Liver (tissue), 3 donors: Measurements from ENCODE around the gene C2CD4D.

Experiments used
- CTCF ChIP-seq: fragments of 150-350 bp; IDR thresholded peaks from 2 replicates; pipeline ENCODE4 v1.5.1; 2017; ENCODE audit warnings: improper control_type of control experiment, low read depth, low read length; ENCODE audit not compliant: missing input control
- EGR1 ChIP-seq, 2 donors: IDR thresholded peaks; 2 replicates each; pipeline ENCODE4 v1.6.1; 2016 to 2018; ENCODE audit warnings: antibody characterized with exemption in 2 of 2, low read depth in 2 of 2
- GABPA ChIP-seq, 2 donors: IDR thresholded peaks in 1 of 2; conservative IDR thresholded peaks in 1 of 2; 2 replicates each; pipeline ENCODE4 v1.6.1; 2016; ENCODE audit warnings: antibody characterized with exemption in 2 of 2, mild to moderate bottlenecking in 1 of 2, moderate library complexity in 1 of 2
- JUND ChIP-seq, 2 donors: IDR thresholded peaks; 2 replicates each; pipeline ENCODE4 v1.6.1; 2016; ENCODE audit warnings: antibody characterized with exemption in 2 of 2
- NR2F2 ChIP-seq: IDR thresholded peaks from 2 replicates; pipeline ENCODE4 v1.6.1; 2016; ENCODE audit warnings: antibody characterized with exemption
- RXRA ChIP-seq, 2 donors: IDR thresholded peaks; 2 replicates each; pipeline ENCODE4 v1.6.1; 2017 to 2018; ENCODE audit warnings: antibody characterized with exemption in 2 of 2, mild to moderate bottlenecking in 1 of 2
- TAF1 ChIP-seq: conservative IDR thresholded peaks from 2 replicates; pipeline ENCODE4 v1.6.1; 2016; ENCODE audit warnings: antibody characterized with exemption, mild to moderate bottlenecking
- donor health status: healthy.
- donor health status: healthy.

- no peak for TF ChIP-seq CTCF
- no peak for TF ChIP-seq NR2F2
- TF ChIP-seq JUND (IDR thresholded peaks at IDR 0.05): no peak
- no peak for TF ChIP-seq TAF1
- no peak for TF ChIP-seq GABPA (IDR thresholded peaks at IDR 0.05 in 1 of 2, conservative IDR thresholded peaks at IDR 0.05 in 1 of 2)
- no peak for TF ChIP-seq EGR1 (IDR thresholded peaks at IDR 0.05; ENCODE audit: low read depth in 2 of 2)
- TF ChIP-seq RXRA (IDR thresholded peaks at IDR 0.05): no peak
These were observed 34.4 kb downstream of the C2CD4D start, which contains the start of gene LINGO4 for GRCh38 chr1:151805066-151805820.
